ENCODE data around the gene MORC1.

DNA sequence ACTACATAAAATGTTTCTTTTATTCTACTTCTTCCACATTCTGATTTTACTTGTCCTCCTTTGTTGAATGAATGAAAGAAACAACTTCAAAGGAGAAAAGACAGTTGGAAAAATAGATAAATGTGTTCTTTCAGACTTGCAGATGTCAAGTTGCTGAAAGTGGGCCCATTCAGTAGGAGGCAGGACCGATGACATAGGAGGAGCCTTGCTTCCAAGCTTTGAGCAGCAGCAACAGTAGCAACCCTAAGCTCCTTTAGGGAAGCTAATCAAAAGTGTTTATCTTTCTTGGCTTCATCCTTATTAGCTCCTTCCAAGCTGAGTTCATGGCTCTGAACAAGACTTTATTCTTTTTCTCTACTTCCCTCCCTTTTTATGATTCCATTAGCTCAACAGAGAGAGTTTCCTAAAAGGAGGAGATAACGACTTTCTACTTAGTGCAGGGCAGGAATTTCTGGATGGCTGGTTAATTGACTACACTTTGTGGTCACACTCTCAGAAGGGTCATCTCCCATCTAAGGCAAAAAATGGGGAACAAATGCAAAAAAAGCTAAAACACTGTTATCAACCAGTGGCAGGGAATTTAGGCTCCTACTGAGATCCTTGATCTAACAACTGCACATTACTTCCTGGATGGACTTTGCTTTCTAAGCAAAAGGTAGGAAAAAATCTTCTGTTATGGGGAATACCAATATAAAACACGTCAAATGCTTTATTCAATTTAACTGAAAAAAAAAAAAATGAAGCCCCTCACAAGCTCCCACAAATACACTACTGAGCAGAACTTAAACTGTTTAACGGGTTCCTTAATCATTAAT is 4.8 kb downstream of the MORC1 start:
- TF ChIP-seq, protein P1, sequence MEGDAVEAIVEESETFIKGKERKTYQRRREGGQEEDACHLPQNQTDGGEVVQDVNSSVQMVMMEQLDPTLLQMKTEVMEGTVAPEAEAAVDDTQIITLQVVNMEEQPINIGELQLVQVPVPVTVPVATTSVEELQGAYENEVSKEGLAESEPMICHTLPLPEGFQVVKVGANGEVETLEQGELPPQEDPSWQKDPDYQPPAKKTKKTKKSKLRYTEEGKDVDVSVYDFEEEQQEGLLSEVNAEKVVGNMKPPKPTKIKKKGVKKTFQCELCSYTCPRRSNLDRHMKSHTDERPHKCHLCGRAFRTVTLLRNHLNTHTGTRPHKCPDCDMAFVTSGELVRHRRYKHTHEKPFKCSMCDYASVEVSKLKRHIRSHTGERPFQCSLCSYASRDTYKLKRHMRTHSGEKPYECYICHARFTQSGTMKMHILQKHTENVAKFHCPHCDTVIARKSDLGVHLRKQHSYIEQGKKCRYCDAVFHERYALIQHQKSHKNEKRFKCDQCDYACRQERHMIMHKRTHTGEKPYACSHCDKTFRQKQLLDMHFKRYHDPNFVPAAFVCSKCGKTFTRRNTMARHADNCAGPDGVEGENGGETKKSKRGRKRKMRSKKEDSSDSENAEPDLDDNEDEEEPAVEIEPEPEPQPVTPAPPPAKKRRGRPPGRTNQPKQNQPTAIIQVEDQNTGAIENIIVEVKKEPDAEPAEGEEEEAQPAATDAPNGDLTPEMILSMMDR (IDR thresholded peaks at IDR 0.05; ENCODE audit: low read length), result no peak
- TF ChIP-seq EZH2phosphoT487 (IDR thresholded peaks at IDR 0.05; ENCODE audit: low read length), result no peak
- TF ChIP-seq EZH2 (optimal IDR thresholded peaks at IDR 0.05; ENCODE audit: low read depth, low read length), result no peak
